OCI-LY3 (cell line): Measurements from ENCODE around the gene FNDC11.

Experiments used
- CTCF ChIP-seq: fragments of 200-600, 300-600 bp; sonication (generic); IDR thresholded peaks from 2 replicates; pipeline ENCODE4 v1.5.1; 2014; ENCODE audit warnings: antibody characterized with exemption, low read length, low read depth
- EZH2phosphoT487 ChIP-seq: fragments of 200-600 bp; shearing (Covaris generic); IDR thresholded peaks from 2 replicates; pipeline ENCODE4 v1.6.1; 2018; ENCODE audit warnings: antibody characterized with exemption, mixed run types, low read depth

- TF ChIP-seq CTCF = no peak
- TF ChIP-seq EZH2phosphoT487 = no peak
Observed at GRCh38 chr20:63525185-63525584, 28.8 kb upstream of the FNDC11 start.
